ENCODE results near the gene PRICKLE4. TPM values are rescaled to one million over a fixed set of nuclear protein-coding genes. Genes with fewer than 3 reads are reported as not detected.
A peak's percentile ranks its signal among the peaks of the same experiment; 100 is the strongest.

PRICKLE4 gene
- total RNA-seq, 1 donor from 2014 or later = 10.4 TPM

DNA sequence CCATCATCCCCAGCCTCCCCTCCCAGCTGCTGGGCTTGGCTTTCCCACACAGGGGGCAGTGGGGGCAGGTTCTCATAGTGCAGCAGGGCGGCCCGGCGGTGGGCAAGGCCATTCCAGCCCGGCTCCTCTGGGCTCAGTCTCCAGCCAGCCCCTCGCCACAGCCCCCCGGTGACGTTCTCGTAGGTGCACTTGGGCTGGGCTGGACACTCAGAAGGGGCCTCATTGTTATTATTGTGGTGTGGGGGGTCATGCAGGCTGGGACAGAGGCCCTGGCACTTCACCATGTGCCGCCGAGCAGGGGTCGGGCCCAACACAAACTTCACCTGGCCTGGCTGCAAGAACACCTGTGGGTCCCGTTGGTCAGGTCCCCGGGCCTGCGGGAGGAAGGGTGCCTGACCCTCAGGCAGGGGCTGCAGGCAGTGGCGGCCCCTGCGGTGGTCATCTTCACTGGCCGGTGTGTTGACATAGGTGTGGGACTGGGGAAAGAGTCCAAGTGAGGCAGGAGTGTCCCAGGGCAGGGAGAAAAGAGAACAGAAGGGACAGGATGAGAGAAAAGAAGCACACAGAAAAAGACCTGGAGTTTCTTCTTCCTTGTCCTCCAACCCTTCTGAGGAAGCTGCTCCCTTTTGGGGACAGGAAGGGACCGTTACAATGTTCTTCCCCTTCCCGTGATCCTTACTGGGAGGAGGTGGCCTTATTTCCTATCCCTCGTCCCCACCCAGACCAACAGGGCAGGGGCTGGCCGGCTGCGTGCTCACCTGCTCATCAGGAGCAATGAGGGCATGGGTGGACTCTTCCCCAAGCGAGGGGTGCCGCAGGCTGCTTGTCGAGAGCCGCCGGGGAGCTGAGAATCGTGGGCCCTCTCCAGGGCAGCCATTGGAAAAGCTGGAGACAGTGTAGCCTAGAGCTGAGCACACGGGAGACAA, 9.3 kb upstream of the PRICKLE4 start:
- DNase-seq = no peak

DNA sequence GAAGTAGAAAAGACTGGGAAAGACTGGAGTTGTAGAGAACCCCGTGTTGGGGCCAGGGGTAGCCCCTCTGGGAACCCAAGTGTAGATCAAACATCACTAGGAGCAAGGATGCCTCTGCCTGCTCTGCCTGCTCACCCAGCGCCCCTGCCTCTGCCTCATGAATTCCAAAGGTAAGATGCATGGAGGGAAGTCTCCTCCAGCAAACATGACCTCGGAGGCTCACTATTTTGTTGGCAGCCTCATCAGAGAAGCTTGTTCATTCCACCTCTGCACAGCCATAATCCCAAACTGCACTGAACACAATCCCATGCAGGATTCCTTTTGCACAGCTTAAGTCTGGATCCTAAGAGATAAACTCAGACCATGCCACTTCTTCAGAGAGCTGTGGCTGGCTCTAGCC, 5.7 kb upstream of the PRICKLE4 start:
- no peak for DNase-seq

DNA sequence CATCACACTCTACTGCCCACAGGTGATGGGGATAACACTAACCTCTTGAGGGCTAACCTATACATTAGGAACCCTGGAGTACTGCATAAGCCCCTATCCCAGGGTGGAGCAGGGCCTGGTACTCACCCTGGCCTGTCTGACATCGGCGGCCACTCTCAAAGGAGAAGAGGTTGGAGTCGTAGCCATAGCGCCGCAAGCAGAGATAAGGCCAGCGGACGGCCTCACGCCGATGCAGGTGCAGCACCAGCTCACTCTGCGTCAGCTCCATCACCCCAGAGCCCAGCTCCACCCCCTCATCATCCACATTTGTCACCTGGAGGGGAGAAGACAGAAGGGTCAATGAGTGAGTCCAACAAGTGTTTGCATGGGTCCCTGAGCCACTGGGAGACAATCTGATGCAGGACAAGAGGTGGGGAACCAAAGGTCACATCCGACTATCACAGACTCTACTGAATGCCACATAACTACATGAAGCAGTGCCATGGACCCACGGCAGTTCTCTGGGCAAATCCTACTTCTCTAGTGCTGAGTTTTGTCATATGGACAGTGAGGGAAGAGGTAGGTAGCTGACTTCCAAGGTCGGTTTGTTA, 5.2 kb upstream of the PRICKLE4 start:
- DNase-seq = no peak

DNA sequence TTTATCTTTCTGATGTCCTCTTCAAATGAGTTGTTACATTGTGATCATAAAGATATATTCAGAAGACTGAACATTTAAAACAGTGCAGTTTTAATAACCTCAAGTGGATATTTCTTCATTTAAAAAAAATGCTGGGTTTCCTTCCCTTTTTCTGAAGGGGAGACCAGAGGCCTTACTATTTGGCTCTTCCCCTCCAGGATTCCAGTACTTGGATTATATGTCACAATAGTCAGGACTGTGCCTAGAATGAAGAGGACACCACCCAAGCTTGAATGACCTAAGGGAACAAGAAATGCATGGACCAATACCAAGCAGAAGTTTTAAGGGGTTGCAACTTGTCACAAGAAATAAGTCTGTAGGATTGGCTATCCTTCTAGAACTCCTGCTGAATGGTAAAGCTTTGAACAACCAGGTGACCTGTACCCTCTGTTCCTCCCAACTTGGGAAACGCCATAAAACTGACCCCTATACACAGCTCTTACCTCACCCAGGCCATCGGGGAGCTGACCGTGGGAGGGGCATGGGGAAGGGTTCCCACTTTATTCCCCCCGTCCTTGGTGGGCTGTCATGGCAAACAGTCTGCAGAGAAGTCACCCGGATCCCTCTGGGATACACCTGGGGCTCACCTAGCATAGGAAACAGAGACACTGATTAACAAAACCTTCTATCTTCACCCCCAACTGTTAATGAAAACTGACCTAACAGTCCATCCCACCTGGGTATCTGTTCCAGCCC, 2.9 kb upstream of the PRICKLE4 start:
- DNase-seq = no peak

DNA sequence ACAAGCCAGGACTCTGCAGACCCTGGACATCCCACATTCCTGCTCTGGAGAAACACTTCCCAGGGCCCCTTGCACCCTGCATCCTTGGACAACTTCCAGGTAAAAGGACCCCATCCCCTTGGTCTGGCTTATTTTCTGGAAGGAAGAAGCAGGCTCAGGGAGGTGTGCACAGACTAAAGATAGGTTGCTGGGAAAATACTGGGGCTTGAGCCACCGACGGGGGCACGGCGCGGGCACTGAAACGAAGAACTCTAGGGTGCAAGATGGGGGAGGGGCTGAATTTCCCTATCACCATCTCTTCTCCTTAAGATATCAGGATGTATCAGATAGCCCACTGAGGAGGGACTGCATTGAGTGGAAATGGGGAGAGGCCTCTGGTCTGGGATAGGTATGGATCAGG, 1.7 kb upstream of the PRICKLE4 start:
- no peak for DNase-seq

DNA sequence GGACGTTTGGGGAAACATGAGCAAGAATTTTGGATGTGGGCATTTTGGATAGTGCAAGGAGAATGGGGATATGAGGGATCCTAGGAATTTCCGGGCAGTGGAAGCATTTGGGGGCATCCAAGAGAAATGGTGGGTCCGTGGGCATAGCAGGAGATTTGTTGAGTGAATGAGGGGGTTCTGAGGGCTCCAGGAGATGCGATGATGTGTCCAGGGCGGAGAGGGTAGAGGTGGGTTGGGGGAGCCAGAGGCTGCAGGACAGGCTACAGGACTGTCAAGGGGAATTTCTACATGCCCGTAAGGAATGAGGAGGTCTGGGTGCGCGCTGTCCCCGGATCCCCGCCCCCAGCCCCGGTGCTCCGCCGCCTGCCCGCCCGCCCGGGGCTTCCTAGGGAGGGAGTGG, 1.2 kb upstream of the PRICKLE4 start:
- peak; percentile 14 for DNase-seq

DNA sequence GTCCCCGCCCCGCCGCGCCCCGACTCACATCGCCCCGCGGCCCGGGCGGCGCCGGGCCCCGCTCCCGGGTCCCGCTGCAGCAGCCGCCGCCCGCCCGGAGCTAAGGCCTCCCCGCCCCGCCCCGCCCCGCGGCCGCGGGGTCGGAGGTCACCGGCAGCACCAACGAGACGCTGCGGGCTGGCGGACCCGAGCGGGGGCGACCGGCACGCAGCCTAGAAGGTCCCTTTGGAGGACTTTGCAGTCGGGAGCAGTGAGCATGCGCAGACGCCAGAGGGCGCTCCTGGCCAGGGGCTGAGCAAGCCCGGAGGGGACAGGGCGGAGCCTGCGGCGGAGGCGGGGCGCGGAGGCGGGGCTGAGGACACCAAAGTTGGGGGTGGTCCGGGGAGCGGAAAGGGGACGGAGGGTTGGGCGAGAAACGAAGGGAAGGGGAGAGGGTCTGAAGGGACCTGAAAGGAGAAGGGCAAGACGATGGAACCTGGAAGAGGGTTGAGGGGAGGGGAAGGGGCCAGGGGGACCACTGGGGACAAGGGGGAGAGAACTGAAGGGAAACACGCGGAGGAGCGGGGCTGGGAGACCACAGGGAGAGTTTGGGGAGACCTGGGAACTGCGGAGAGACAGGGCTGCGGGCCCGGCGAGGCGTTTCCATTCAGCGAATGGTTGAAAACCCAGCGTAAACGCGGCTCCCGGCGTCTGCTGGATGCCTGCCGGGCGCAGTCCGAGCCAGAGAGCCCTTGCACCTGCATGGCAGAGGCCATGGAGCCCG, 613 bp upstream of the PRICKLE4 start, which contains the start of gene FRS3:
Gene FRS3 (minus strand): TSS at position 113 of the 763 bp plus-strand sequence. CDS start 2,913 bp downstream, outside the sequence.
- DNase-seq = peak; percentile 98

DNA sequence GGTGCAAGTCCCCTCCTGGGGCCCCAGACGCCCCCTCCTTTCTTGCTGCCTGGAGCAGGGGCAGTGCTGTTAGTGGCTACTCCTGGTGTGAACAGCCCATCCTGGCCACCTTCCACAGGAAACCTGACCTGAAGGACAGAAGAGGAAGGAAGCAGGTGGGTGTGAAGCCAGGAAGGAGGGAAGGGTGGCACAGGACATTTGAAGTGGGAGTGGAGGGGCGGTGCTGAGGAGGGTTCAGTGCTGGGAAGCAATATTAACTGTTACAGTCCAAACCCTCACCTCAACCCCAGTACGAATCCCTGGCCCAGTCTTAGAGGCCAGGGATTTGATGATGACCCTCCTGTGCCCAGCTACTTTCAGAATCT, 766 bp downstream of the PRICKLE4 start:
- DNase-seq = peak; percentile 23

DNA sequence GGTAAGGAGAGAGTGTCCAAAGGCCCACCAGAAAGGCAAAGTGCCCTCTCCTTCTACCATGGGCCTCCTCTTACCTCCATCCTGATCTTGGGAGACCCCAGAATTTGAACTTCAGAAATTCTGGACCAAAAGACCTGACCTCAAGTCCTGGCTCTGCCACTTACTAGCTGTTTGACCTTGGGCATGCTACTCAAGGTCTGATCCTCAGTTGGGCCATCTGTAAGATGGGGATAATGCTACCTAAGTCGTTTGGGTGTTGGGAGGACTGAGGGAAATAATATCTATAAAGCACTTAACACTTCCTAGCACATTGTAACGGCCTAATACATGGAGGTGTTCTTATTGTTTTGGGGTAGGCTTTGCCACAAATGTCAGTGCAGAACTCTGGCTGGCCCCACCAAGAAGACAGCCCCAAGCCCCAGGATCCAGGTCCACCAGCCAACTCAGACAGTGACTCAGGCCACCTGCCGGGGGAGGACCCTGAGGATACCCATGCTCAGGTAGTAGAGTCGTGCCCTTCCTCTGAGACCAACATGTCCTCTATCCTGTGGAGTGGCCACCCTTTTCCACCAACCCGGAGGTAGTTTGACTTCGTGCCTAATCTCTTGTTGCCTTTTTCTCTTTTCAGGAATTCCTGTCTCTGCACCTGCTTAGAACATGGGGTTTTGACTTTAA, 2.7 kb downstream of the PRICKLE4 start:
- DNase-seq = no peak

DNA sequence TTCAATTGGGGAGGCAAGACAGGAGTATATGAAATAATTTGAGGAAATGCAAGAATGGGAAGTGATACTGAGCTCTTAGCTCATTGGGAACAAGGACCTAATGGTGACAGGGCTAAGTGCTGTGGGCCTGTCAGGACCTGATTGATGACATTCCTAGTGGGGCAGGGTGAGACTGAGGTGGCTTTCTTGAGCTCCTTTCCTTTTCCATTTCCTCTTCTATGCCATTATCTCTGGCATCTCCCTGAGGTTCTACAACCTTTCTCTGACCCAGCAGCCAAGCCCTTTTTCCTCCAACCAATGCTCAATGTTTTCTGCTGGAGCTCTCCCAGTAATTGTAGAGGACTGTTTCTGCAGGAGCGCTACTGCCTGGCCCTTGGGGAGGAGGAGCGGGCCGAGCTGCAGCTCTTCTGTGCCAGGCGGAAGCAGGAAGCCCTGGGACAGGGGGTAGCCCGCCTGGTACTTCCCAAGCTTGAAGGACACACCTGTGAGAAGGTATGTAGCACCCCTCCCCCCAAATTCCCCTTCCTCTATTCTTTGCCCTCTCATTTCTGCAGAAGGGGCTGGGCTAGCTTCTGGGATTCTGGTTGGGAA, 4.1 kb downstream of the PRICKLE4 start:
- no peak for DNase-seq

DNA sequence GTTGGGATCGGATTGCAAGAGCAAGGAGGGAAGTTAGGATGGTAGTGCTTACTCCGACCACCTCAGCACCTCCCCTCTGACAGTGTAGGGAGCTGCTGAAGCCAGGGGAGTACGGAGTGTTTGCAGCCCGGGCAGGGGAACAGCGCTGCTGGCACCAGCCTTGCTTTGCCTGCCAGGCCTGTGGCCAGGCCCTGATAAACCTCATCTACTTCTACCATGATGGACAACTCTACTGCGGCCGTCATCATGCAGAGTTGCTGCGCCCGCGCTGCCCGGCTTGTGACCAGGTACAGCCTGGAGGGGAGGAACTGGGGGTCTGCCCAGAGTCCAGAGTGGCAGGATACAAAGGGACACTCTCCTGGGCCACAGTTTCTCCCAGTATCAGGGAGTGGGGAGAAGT, 4.7 kb downstream of the PRICKLE4 start:
- DNase-seq = no peak

DNA sequence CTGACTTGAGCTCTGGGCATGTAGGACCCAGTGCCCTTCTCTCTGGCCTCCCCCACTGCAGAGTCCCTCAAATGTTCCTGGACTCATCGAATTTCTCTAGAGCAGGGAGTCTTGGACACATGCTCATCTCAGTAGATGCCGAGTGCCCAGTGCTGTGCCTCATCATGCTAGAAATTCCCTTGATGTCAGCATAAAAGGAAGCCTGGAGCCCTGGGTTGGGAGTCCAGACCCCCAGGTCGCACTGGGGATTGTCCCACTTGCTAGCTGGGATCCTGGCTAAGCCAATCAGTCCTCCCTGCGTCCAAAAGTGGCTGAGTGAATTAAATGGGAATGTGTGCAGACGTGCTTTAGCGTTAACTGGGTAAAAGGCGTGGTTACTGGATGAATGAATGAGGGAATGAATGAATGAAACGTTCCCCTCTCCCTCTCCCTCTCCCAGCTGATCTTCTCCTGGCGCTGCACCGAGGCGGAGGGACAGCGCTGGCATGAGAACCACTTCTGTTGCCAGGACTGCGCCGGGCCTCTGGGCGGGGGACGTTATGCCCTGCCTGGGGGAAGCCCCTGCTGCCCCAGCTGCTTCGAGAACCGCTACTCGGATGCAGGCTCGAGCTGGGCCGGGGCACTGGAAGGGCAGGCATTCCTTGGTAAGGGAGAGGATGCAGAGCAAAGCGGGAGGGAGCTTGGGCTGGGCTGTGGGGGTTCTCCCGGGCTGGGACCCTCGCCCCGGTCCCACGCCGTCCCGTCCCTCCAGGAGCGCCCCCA, 5.3 kb downstream of the PRICKLE4 start:
- DNase-seq = peak; percentile 33

DNA sequence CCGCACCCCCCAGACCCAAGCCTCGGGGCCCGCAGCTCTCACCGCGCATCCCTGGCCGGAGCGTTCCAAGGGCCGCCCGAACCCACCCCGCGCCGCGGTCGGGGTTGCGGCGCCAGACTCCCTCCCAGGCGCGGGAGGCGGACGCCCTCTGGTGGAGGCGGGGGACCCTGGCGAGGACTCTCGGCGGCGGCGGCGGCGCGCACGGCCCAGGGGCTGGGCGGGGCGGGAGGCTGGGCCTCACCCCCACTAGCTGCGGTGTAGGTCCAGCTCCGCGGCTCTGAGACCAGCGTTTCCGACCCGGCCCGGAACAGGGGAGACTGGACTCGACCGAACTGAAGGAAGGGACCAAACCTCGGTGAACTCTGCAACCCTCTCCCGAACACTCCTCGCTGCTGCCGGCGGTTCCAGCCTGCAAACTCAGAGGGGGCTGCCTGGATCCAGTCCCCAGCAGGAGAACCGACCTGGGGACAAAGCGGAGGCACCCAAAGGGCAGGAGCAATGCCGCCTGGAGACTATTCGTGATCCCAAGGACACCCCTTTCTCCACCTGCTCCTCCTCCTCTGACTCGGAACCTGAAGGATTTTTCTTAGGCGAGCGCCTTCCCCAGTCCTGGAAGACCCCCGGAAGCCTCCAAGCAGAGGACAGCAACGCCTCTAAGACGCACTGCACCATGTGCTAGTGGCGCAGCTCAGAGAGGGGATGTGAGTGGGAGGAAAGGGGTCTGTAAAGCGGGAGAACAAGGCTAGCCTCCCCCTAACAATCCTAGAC, 6.1 kb downstream of the PRICKLE4 start:
- DNase-seq = peak; percentile 91

DNA sequence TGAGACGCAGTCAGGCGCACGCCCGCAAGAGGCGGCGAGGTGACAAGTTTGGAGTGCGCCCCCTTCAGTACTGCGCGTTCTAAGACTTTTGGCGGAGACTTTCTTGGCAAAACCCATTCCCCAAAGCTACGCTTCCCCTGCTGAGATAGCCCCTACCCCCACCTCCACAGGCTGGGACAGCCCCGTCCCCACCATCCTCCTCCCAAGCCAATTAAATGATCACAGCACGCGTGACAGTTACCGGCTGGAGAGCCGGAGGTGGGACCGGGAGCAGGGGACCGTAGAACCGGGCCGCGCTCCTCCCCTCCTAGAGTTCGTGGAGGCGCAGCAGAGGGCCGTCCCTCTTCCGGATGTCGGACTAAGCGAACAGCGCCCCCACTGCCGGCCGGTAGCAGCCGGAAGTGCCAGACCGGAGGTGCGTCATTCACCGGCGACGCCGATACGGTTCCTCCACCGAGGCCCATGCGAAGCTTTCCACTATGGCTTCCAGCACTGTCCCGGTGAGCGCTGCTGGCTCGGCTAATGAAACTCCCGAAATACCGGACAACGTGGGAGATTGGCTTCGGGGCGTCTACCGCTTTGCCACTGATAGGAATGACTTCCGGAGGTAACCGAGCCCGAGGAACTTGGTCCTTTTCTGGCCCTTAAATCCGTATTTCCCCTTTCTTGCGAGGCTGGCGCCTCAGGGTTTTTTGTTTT, 6.8 kb downstream of the PRICKLE4 start, which contains the start of gene TOMM6:
Gene TOMM6 (plus strand): TSS at position 476 of the 699 bp plus-strand sequence. CDS start 4 bp downstream, at position 480.
- peak; percentile 97 for DNase-seq

DNA sequence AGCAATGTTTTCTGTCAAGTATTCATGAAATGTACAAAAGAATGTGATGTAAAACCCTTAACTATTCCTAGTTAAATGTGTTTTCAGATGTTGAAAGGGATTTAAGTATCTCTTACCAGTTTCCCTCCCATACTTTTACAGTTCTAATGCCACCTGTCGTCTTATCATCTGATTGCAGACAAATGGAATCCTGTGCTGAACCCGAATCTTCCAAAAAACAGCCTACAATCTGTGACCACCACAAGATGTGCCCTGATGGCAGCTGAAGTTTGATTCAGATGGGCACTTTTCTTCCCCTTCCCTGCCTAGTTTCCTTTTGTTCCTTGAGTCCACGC, 8.8 kb downstream of the PRICKLE4 start:
- no peak for DNase-seq

DNA sequence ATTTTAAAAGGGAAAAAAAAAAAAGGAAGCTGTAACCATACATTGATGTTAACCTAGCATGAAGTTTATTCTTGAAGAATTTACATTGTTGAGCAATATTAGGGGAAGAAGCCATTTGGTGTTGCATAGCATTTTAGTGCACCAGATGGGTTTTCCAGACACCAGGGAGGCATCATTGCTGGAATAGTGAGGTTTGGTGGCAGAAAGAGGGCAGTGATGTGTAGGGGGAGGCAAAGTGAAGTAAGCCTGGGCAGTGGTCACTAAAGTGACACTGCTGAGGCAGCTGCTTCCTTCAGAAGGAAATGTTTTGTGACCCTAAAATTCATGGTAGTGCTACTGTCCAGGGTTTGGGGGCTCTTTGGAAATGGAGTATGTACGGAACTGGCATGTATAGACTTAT, 9.5 kb downstream of the PRICKLE4 start:
- no peak for DNase-seq

DNA sequence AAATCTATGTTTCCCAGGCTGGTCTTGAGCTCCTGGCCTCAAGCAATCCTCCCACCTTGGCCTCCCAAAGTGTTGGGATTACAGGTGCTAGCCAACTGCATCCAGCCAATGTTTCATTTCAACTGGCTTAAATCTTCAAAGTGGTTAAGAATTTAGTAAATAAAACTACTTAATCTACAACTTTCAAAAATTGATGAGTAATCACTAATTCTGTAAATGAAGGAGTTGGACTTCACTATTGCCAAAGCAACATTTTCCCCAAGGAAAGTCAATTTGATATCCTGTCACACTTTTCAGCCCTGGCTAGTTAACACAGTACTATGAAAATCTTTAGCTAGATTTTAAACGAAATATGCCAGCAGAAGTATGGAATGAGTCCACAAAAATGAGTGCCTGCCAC, 10.7 kb downstream of the PRICKLE4 start:
- no peak for DNase-seq

DNA sequence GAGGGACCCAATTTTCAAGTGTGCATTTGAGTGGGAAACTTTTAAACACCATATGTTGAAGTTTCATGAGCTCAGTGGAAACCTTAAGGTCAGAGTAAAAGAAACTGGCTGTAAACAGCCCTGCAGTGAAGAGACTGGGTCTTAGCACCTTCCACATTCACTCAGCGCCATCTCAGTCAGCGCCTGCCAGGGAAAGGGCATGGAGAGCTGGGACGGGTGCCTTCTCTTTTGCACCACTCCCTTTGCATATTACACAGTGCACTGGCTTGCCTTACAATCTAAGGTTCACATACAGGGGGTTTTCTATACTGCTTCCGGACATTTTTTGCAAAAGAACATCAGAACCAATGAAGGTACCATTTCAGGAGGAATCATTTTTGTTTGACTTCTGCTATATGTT, 11.4 kb downstream of the PRICKLE4 start:
- no peak for DNase-seq

DNA sequence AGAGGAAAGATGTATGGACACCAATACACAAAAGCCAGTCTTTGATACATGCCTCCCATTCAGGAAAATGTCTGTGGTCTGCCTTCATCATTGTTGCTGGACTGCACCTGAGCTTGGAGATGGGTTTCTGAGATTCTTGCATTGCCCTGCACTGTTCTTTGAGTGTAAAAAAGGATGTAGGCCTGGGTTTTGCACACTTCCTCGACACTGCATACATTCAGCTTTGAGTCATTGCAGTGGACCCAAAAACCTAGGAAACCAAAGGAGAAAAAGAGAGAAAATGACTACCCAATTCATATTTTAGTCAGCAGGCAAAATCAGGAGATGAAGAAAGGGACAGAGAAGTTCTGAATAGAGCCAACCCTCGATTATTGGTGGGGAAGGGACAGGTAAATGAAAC, 15.9 kb downstream of the PRICKLE4 start:
- no peak for DNase-seq

Data from dermis blood vessel endothelial cell (primary cell).